ENCODE results near the gene ZC3H13.

ZC3H13 gene

DNA sequence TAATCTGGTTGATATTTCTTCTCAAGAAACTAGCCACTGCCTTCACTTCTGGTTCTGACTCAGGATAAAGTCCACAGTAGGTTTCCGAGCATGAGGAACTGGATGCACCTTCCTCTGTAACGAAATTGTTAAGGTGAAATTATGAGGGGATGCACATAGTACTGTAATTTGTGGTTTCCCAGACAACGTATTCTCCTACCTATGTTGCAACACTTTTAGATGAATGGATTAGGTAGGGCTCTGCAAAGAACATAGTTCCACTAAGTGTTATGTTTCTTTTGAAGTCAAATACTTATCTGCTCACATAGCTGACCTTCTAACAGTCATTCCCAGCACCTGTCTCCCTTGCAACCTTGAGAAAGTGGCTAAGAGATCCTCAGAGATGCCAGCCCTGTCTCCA is 5.7 kb upstream of the ZC3H13 start:
- DNase-seq = no peak

DNA sequence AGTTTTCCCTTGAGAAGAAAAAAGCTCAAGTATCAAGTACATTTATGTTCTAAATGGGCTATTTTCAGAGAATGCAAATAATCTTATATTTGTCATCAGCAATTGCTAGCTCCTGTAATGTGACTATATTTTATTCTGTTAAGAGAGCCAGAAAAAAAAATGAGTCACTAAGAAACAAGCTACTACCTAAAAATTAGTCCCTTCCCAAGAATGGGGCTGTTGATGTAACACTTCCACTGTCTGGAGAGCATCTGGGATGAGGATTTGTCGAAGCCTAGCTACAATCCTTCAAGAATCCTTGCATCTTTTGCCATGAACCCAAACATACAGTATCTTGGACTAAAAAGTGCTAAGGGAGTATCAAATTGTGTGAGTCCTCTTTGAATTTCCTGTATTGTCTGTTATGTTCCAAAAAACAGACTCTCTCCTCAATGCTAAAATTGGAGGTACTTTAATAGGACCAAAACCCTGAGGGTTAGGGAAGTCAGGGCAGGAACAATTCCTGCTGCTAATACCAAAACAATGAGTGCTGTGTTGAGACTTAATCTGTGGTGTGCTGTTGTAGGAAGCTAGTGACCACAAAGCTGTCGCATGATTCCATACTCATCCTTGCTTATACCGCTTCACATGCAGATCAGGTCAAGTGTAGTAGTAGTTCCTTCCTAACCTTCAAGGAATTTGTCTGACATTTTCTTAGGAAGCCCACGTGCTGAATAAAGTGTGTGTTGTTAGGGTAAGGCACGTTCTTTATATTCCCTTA is 4.9 kb upstream of the ZC3H13 start:
- DNase-seq = no peak

DNA sequence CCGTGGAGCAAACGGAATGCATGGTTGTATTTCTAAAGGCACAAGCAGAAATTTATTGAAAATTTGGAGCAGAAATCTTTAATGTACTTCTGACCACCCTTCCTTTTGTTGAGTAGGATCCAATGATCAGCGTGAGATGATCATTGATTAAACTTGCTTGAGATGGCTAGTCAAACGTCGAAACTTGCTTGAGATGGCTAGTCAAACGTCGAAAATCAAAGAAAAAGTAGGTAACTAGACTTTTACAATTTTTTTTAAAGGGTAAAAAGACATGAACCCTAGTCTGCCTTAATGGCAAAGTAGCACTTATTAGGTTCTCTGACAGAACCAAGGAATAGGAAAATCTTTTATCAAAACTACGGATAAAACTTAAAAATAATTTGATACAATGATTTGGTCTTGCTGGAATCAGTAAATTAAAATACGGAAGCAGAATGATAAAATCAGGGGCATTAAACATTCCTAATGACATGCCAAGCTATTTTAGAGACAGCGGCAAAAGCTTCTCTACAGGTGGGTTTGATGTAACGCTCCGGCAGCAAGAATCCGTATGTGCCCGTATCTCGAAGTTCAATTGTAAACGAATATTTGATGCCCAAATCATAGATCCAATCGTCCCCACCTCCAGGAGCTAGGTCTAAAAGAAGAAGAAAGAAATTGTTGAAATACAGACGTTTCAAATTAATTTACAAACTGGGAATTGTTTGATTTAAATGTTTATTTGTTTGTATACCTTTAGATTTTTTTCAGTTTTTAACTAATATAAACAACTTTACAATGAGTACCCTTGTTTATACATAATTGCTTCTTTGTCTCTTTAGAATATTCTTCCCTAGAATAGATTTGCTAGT is 841 bp upstream of the ZC3H13 start:
- DNase-seq = no peak

GRCh38 chr13:46051968-46052318 is 603 bp downstream of the ZC3H13 start:
- DNase-seq = no peak

DNA sequence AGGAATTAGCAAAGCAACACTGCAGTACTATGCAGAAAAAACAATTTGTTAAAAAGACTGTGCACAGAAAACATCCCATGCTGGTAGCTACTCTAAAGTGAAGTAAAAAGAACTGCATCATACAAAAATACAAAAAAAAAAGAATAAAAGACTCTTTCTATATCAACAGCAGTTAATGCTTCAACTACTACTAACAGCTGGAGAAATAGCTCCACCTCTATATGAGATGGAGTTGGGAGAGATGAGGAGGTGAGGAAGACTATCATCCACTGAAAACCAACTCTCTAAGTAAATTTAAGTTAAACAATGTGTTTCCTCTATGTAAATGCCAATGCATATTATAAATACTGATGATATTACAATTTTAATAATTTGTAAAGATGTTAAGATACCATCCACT is 1.8 kb downstream of the ZC3H13 start:
- no peak for DNase-seq

GRCh38 chr13:46045424-46045823 is 7.1 kb downstream of the ZC3H13 start:
- no peak for DNase-seq

- no peak for DNase-seq
These were observed 8.9 kb downstream of the ZC3H13 start for GRCh38 chr13:46043647-46044046.

DNA sequence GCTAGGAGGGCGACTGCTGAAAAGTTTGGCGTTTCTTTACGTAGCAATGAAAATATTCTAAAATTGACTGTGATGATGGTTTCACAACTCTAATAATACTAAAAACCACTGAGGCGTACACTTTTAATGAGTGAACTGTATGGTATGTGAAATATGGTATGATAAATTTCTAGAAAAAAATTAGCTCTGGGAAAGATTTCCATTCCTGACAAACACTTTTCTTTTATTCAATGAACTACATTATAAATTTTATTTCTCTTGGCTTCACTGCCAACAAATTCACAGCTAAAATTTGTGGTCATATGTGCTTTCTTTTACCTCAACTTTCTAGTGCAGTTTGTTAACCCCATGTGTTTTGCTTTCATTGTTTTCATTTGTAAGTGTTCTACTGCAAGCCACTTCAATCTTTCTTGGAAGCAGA is 11.1 kb downstream of the ZC3H13 start:
- no peak for DNase-seq

GRCh38 chr13:46040763-46041162 is 11.8 kb downstream of the ZC3H13 start:
- no peak for DNase-seq

- no peak for DNase-seq
These were observed 12.9 kb downstream of the ZC3H13 start for GRCh38 chr13:46039411-46040182.

DNA sequence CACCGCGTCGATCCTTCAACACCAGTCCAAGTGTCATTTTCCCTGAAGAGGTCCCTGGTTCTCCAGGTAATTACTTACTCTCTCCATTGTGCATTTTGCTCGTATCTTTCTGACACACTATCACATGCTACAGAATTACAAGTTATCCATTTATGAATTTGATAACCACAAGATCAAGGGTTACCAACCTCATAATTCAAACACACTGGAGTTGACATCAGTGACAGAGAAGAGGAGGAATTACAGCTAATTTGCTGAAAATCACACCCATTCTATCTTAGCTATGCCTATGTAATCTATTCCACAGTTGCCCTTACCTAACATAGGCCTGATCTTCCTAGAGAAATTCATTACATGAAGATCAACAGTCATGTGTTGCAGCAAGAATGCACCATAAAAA is 14.2 kb downstream of the ZC3H13 start:
- DNase-seq = no peak

DNA sequence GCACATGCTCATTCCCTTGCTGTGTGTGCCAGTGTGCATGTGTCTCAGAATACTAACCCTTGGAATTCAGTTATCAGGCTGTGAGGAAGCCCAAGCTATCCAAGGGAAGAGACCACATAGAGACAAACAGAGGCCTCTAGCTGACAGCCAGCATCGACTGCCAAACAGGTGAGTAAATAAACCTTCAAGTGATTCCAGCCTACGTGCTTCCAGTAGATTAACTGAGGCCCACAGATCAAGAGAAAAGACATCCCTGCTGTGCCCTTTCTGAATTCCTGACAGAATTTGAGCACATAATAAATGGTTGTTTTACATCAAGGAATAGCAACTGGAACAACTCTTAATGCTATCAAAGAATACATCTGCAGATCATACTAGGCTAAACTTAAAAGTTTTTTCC is 17.5 kb downstream of the ZC3H13 start:
- no peak for DNase-seq

DNA sequence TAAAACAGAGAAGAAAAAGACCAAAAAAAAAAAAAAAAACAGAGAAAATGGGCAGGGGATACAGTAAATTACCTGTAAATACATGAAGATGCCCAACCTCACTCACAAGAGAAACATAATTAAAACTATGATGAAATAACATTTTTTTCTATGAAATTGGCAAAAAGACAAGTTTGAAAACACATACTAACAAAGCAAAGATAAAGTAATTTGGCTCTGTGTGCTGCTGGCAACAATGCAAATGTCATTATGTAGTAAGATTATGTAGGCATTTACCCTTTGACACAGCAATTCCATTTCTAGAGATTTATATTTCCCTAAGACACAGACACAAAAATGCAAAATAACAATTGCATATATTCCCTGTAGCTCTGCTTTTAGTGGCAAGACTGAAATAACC is 20.2 kb downstream of the ZC3H13 start:
- DNase-seq = no peak

DNA sequence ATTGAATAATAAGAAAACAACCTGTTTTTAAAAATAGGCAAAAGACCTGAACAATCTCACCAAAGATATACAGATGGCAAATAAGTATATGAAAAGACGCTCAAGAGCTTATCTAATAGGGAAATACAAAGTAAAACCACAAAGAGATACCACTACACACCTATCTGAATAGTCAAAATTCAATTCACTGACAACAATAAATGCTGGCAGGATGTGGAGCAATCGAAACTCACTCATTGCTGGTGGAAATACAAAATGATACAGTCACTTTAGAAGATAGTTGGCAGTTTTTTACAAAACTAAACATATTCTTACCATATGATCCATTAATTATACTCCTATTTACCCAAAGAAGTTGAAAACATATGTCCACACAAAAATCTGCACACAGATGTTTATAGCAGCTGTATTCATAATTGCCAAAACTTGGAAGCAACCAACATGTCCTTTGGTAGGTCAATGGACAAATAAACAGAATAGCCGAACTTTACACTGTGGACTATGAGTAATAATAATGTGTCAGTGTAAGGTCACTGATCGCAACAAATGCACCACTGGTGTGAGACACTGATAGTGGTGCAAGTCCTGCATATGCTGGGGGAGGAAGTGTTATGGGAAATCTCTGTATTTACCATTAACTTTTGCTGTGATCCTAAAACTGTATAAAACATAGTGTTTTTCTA is 20.8 kb downstream of the ZC3H13 start:
- no peak for DNase-seq

DNA sequence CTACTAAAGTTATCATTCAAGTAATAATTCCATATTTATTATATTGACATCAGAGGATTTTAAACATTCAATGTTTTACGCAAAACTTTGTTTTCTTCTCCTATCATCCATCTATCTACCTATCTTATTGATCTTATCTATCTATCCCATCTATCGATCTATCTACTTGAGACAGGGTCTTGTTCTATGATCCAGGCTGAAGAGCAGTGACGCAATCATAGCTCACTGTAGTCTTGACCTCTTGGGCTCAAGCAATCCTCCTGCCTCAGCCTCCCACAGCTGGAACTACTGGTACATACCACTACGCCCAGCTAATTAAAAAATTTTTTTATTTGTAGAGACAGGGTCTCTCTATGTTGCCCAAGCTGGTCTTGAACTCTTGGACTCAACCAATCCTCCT is 27.4 kb downstream of the ZC3H13 start:
- no peak for DNase-seq

DNA sequence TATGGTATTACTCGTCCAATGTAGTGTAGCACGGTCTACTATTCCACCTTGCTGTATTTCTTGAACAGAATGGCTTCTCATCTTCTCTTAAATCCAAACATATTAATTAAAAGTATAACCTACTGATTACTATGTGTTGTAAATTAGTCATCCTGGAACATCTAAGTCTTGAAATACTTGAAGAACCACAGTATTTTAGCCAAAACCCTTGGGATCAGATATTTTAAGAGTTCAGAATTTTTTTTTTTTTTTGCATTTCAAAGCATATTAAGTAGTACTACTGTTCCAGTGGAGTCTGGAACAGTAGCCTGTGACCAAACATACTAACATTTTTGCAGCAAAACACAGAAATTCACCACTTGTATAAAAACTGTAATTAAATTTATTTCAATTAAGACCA is 30.1 kb downstream of the ZC3H13 start:
- no peak for DNase-seq

- DNase-seq = no peak
These were observed 36.3 kb downstream of the ZC3H13 start for GRCh38 chr13:46016216-46016615.

- no peak for DNase-seq
These were observed 37.2 kb downstream of the ZC3H13 start for GRCh38 chr13:46015366-46015765.

DNA sequence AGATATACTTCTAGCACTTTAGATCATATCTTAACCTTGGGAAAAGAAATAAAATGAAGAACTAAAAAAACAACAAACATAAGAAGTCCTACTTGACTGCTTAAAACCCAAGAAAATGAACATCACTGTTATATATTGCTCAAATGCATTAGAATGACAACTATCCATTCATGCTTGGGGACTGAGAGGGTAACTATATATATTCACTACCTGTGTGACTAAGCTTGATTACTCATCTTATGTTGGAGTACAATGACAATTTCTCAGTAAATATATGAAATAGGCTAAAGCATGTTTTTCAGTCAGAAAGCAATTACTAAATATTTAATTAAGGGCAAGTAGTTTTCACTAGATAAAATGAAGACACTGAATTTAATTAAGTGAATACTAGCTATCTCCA is 40.1 kb downstream of the ZC3H13 start:
- no peak for DNase-seq

DNA sequence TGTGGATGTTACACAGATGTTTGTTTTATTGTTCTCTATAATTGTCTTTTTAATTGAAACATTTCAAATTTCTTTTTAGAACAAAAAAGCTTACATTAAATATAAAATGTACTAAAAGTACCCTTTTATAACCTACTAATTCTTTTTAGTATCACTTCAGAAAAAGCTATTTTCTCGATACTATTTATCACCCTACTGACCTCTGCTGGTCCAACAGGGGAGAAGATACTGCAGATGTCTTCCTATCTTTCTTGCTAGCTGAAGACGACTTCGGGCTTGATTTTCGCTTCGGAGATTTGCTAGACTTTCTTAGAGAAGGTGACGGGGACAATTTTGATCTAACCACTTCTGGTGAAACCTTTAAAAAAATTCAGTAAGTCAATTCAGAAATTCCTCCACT is 42.4 kb downstream of the ZC3H13 start:
- DNase-seq = no peak

- DNase-seq = no peak
These were observed 43.9 kb downstream of the ZC3H13 start for GRCh38 chr13:46008631-46009030.

GRCh38 chr13:46006688-46007452 is 45.7 kb downstream of the ZC3H13 start:
- DNase-seq = no peak
